Measurements from ENCODE around the gene C12orf43.

GRCh38 chr12:120989687-120990086 lies 26.6 kb downstream of the C12orf43 start:
- TF ChIP-seq EZH2 (IDR thresholded peaks at IDR 0.05; ENCODE audit: low read length, unreplicated experiment) (no peak), CTCF (conservative IDR thresholded peaks at IDR 0.05; ENCODE audit: low read depth, low read length) (no peak)
